PFSK-1 (cell line): ENCODE measurements around the gene TMEM14B.

Experiments
- FOXP2 ChIP-seq: optimal IDR thresholded peaks from 2 replicates; pipeline ENCODE3; 2011; ENCODE audit warnings: borderline replicate concordance, control low read depth, inconsistent platforms; ENCODE audit not compliant: insufficient read depth; ENCODE audit errors: extremely low read length, extremely low read depth
- POLR2AphosphoS5 ChIP-seq: IDR thresholded peaks from 2 replicates; pipeline ENCODE4 v1.6.1; 2012; ENCODE audit warnings: low read depth, mild to moderate bottlenecking, control low read depth, low read length, moderate library complexity
- SIN3A ChIP-seq: IDR thresholded peaks from 2 replicates; pipeline ENCODE4 v1.6.1; 2012; ENCODE audit warnings: mild to moderate bottlenecking, low read length, moderate library complexity, borderline replicate concordance; ENCODE audit not compliant: insufficient read depth
- TAF1 ChIP-seq: IDR thresholded peaks from 2 replicates; pipeline ENCODE4 v1.6.1; 2012; ENCODE audit warnings: low read length, control low read depth, borderline replicate concordance; ENCODE audit not compliant: insufficient read depth

- TF ChIP-seq TAF1: no peak
- no peak for TF ChIP-seq FOXP2
- no peak for TF ChIP-seq POLR2AphosphoS5
- TF ChIP-seq SIN3A: no peak
These were observed 14.4 kb upstream of the TMEM14B start for GRCh38 chr6:10733151-10733715.
